SU-DHL-6 (cell line): ENCODE data around the gene TSPAN18.

Experiments
- EZH2phosphoT487 ChIP-seq: fragments of 200-600 bp; sonication (generic), shearing (Covaris generic); conservative IDR thresholded peaks from 2 replicates; pipeline ENCODE4 v1.6.1; 2018; ENCODE audit warnings: mild to moderate bottlenecking, antibody characterized with exemption, low read length, moderate library complexity, mixed read lengths
- TF ChIP-seq, protein P1 (sequence below): fragments of 200-600 bp; sonication (generic); IDR thresholded peaks from one replicate; pipeline ENCODE4 v1.5.1; 2017; ENCODE audit warnings: antibody characterized with exemption, mild to moderate bottlenecking, low read length, moderate library complexity; ENCODE audit not compliant: insufficient read depth, poor library complexity, severe bottlenecking

DNA sequence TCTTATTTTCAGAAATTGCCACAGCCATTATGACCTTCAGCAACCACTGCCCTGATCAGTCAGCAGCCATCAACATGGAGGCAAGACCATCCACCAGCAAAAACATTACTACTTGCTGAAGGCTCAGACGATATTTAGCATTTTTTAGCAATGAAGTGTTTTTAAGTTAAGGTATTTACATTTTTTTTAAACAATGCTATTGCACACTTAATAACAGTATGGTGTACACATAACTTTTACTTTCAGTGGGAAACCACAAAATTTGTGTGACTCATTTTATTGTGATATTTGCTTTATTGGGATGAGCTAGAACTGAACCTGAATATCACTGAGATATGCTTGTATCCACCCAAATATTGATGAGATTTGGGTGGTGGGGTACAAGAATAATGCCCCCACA lies 110.9 kb downstream of the TSPAN18 start:
- TF ChIP-seq, protein P1, sequence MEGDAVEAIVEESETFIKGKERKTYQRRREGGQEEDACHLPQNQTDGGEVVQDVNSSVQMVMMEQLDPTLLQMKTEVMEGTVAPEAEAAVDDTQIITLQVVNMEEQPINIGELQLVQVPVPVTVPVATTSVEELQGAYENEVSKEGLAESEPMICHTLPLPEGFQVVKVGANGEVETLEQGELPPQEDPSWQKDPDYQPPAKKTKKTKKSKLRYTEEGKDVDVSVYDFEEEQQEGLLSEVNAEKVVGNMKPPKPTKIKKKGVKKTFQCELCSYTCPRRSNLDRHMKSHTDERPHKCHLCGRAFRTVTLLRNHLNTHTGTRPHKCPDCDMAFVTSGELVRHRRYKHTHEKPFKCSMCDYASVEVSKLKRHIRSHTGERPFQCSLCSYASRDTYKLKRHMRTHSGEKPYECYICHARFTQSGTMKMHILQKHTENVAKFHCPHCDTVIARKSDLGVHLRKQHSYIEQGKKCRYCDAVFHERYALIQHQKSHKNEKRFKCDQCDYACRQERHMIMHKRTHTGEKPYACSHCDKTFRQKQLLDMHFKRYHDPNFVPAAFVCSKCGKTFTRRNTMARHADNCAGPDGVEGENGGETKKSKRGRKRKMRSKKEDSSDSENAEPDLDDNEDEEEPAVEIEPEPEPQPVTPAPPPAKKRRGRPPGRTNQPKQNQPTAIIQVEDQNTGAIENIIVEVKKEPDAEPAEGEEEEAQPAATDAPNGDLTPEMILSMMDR, result no peak
- TF ChIP-seq EZH2phosphoT487, result no peak
